ENCODE data around the gene SLC22A17.
"Not testable (repeated sequence)": the region's sequence is repeated elsewhere in the genome, so short reads cannot be mapped to it uniquely, and the experiment has no call there.

Gene SLC22A17

GRCh38 chr14:23352506-23353432 lies at the start of gene SLC22A17:
Gene SLC22A17, minus strand, starts transcription at chr14:23352887.
- peak; percentile 30 for DNase-seq (ENCODE audit: low spot score)

GRCh38 chr14:23401291-23401690 lies 48.6 kb upstream of the SLC22A17 start:
- no peak for DNase-seq (ENCODE audit: low spot score)

- DNase-seq (ENCODE audit: low spot score): not testable (repeated sequence)
These were observed 47.9 kb upstream of the SLC22A17 start for GRCh38 chr14:23400496-23401149.

DNA sequence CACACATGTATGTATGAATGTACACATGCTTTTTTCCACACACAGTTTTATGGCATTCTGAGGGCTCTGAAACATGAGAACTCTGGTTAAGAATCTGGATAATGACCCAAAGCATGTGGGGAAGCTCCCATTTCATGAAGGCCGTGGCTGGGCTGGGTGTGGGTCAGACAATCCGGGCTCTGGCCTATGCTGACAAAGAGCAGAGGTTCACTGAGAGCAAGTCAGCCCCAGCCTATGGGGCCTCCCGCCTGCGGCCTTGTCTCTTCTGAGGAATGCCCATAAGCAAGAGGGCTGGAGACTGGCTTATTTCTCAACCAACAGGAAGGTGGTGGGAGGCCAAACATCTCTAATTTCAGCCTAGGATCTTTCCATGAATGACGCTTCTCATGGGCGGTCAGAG lies 46.9 kb upstream of the SLC22A17 start:
- DNase-seq (ENCODE audit: low spot score): no peak

DNA sequence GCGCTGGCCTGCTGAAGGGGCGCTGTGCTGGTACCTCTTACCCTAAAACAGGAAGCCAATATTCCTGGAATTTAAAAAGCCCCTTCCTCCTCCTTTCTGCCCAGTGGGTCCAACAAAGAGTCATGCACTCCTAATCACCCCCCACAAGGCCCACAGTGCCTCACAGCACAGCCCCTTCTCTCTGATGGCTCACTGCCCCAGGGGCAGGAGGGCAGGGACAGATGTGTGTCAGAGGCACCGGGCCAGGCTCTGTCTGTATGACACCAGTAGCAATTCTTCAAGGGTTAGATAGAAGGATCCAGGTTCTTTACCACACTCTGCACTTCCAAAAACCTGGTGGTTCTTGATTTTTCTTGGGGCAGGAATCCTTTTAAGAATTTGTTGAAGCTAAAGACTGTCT lies 46.4 kb upstream of the SLC22A17 start:
- no peak for DNase-seq (ENCODE audit: low spot score)

DNA sequence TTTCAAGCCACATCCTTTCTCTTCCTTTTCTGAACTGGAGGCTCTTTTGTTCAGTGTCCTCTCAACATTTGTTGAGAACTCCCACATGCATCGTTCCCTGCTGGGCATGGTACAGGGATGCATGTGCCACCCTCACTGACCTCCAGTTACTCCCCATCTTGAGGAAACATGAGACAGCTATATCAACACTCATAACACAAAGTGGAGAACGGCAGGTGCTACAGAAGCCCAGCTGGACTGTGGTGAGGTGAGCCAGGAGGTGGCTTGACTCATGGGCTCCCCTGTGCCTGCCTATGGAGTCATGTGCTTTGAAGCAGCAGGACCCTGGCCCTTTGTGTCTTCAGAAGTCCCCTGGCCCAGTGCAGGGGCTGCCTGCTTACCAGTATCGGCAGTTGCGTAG lies 45.7 kb upstream of the SLC22A17 start:
- no peak for DNase-seq (ENCODE audit: low spot score)

GRCh38 chr14:23396781-23397407 lies 44.2 kb upstream of the SLC22A17 start:
- DNase-seq (ENCODE audit: low spot score): no peak

DNA sequence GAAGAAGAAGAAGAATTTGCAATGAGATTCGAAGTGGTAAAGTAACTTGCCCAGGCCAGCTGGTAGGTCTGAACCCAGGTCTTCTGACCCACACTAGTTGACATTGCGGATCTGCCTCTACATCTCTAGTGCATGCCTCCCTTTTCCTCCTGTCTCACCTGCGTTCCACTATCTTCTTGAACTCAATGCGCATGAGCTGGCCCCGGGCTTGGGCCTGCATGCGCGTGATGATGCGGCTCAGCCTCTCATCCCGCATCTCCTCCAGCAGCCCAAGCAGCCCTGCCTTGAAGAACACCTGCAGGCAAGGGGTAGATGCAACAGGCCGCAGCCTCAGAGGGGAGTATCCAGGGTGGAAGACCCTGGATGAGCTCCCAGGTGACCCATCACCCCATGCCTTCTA lies 43.4 kb upstream of the SLC22A17 start:
- no peak for DNase-seq (ENCODE audit: low spot score)

DNA sequence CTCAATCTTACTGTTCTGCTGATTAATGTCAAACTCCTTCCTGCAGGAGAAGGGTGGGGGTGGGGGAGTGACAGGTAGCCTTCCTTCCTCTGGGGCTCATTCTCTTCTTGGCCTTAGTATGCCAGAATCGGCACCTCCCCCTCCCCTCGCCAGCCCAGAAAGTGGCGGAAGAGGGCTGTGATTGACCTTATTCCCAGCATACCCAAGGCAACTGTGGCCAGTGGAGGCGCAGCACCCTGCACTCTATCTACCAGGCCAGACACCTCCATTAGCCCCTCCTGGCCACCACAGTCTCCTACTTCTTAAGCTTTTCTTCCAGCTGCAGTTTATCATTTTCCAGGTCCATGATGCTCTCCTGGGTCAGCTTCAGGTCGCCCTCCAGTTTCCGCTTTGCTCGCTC lies 39.9 kb upstream of the SLC22A17 start:
- DNase-seq (ENCODE audit: low spot score): no peak

- not testable (repeated sequence) for DNase-seq (ENCODE audit: low spot score)
These were observed 37.2 kb upstream of the SLC22A17 start for GRCh38 chr14:23389871-23390270.

DNA sequence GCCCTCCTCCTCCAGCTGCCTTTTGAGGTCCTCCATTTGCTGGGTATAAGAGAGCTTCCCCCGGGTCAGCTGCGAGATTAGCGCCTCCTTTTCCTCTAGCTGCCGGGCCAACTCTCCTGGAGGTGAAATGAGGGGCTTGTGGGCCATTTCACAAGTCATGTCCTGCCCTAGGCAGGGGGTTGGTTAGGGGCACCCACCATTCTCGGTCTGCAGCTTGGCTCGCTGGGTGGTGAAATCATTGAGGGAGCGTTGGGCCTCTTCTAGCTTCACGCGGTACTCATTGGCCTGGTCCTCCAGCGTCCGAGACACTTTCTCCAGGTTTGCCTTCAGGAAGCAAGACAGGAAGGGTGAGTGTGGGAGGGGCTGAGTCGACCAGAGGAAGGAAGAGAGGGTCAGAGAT lies 36.7 kb upstream of the SLC22A17 start:
- no peak for DNase-seq (ENCODE audit: low spot score)

GRCh38 chr14:23388996-23389395 lies 36.3 kb upstream of the SLC22A17 start:
- DNase-seq (ENCODE audit: low spot score): no peak

DNA sequence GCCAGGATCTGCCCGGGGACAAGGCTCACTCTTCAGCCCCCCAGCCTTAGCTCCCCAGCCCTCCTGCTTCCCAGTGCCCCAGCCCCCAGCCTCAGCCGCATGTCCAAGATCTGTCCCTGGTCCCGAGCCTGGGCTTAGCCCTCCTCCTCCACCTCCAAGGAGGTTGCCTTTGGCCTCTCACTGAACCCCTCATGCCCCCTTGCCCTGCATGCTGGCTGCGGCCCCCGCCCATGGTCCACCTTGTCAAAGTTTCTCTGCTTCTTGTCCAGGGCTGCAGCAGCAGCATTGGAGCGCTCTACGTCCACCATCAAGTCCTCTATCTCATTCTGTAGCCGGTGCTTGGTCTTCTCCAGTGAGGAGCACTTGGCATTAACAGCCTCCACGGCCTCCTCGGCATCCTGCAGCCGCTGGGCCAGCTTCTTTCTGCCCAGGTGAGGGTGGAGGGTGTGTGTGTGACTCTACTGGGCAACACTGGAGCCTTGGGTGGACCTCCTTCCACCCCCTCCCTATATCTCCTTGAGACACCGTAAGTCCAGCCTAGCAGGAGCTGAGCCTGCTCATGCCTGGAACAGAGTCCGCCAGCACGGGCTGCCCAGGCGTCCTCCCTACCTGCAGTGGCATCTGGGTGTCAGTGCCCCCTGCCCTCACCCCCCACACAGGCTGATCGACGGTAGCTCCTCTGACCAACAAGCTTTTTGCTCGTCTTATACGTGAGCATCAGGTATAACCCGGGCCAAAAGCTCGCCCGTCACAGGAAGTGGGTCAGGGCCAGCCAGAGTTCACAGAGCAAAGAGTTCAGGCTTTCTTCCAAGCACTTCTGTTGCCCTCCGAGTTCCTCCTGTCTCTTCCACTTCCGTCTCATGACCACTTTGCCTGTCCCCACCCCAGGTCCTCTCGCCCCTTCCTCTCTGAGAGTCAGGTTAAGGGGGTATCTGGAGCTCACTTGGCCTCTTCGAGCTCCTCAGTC lies 35.5 kb upstream of the SLC22A17 start:
- no peak for DNase-seq (ENCODE audit: low spot score)

DNA sequence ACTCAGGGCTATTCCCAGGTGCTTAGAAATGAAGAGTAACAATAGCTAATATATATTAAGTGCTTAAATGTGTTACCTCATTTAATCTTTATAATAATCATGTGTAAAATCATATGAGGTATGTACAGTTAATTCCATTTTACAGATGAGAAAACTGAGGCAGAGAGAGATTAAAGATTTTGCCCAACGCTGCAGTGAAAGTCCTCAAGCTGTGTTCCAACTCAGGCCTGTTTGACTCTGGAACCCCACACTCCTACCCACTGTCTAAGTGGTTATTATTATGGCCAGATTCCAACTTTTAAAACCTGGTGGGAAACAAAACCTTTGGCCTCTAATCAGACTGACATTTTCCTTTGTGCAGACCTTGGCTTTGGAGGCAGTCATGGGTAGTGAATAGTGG lies 34.3 kb upstream of the SLC22A17 start:
- no peak for DNase-seq (ENCODE audit: low spot score)

- DNase-seq (ENCODE audit: low spot score): not testable (repeated sequence)
These were observed 33.6 kb upstream of the SLC22A17 start for GRCh38 chr14:23386266-23386657.

GRCh38 chr14:23385642-23386265 lies 33.1 kb upstream of the SLC22A17 start:
- no peak for DNase-seq (ENCODE audit: low spot score)

DNA sequence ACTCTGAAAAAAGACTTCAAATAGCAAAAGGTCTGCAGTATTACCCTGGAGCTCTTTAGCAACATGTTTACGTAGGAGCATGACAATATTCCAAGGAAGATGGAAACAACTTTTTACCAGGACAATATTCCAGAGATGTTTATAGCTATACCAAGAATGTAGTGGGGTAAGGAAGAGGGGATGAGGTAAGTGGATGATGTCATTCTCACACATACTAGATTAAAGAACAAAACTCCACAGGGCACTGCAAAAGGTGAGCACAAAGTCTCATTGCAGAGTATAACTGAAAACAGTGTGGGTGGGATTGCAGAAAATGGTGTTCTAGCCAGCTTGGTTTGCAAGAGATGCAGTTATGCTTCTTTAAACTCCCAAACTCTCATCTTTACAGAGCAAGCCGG lies 32.6 kb upstream of the SLC22A17 start:
- no peak for DNase-seq (ENCODE audit: low spot score)

- DNase-seq (ENCODE audit: low spot score): no peak
These were observed 31.8 kb upstream of the SLC22A17 start for GRCh38 chr14:23384364-23385080.

GRCh38 chr14:23382731-23383440 lies 30.2 kb upstream of the SLC22A17 start:
- DNase-seq (ENCODE audit: low spot score): no peak

DNA sequence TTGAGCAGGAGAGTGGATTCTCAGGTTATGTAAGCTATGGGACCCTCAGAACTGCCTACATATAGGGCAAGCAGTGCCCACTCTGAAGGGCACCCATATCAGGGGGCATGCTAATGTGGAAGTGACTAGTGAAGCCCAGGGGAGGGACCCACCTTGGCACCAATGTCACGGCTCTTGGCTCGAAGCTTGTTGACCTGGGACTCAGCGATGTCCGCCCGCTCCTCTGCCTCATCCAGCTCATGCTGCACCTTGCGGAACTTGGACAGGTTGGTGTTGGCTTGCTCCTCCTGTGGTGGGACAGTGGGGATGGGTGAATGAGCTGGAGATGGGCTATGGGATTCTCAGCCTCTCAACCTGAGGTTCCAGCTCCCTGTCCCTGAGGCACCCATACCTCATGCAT lies 29.6 kb upstream of the SLC22A17 start:
- DNase-seq (ENCODE audit: low spot score): no peak
